Mucosa of stomach (tissue), 1 donor: ENCODE data around the gene MBNL1.

ENCODE experiments used
- H3K27me3 ChIP-seq: one replicate; pipeline ENCODE4 v1.7.0; 2013; ENCODE audit warnings: mild to moderate bottlenecking, low read length; ENCODE audit not compliant: control insufficient read depth, insufficient read depth
- H3K36me3 ChIP-seq: one replicate; pipeline ENCODE4 v1.7.0; 2013; ENCODE audit warnings: low read length; ENCODE audit not compliant: control insufficient read depth, insufficient read depth
- H3K4me1 ChIP-seq: one replicate; pipeline ENCODE4 v1.7.0; 2013; ENCODE audit warnings: mild to moderate bottlenecking, low read length; ENCODE audit not compliant: control insufficient read depth, insufficient read depth
- H3K4me3 ChIP-seq: one replicate; pipeline ENCODE4 v1.7.0; 2013; ENCODE audit warnings: low read length
- H3K9ac ChIP-seq: one replicate; pipeline ENCODE4 v1.7.0; 2013; ENCODE audit warnings: mild to moderate bottlenecking, low read length, moderate library complexity
- H3K9me3 ChIP-seq: one replicate; pipeline ENCODE4 v1.7.0; 2013; ENCODE audit warnings: mild to moderate bottlenecking, low read length, moderate library complexity; ENCODE audit not compliant: control insufficient read depth
- donor health status: Pancreatic carcinoma.

MBNL1 gene

GRCh38 chr3:152382312-152383135 is 113.8 kb downstream of the MBNL1 start:
- Histone ChIP-seq H3K27me3 (no peaks in the 10 kb centered on the region), H3K4me1 (peaks cover 3% of the 10 kb centered on the region), H3K9ac (peak overlapping the region; percentile 48), H3K9me3 (no peaks in the 10 kb centered on the region), H3K4me3 (no peak overlapping the region), H3K36me3 (no peaks in the 10 kb centered on the region)

- H3K4me3 ChIP-seq, result no peak overlapping the region
- no peaks in the 10 kb centered on the region for H3K36me3 ChIP-seq
- H3K27me3 ChIP-seq, result no peaks in the 10 kb centered on the region
- H3K4me1 ChIP-seq, result peaks cover 5% of the 10 kb centered on the region
- no peaks in the 10 kb centered on the region for H3K9me3 ChIP-seq
- no peak overlapping the region for H3K9ac ChIP-seq
Measured at GRCh38 chr3:152383136-152383606, 114.4 kb downstream of the MBNL1 start.

- Histone ChIP-seq H3K4me1 (peaks cover 10% of the 10 kb centered on the region), H3K9me3 (no peaks in the 10 kb centered on the region), H3K9ac (no peak overlapping the region), H3K27me3 (no peaks in the 10 kb centered on the region), H3K4me3 (no peak overlapping the region), H3K36me3 (no peaks in the 10 kb centered on the region)
Measured at GRCh38 chr3:152384412-152384811, 115.7 kb downstream of the MBNL1 start.

GRCh38 chr3:152385761-152386160 is 117.0 kb downstream of the MBNL1 start:
- Histone ChIP-seq H3K9me3 (no peaks in the 10 kb centered on the region), H3K9ac (no peak overlapping the region), H3K4me3 (no peak overlapping the region), H3K36me3 (no peaks in the 10 kb centered on the region), H3K27me3 (no peaks in the 10 kb centered on the region), H3K4me1 (peaks cover 10% of the 10 kb centered on the region)

- H3K4me3 ChIP-seq, result no peak overlapping the region
- H3K36me3 ChIP-seq, result no peaks in the 10 kb centered on the region
- H3K9me3 ChIP-seq, result no peaks in the 10 kb centered on the region
- H3K4me1 ChIP-seq, result peaks cover 10% of the 10 kb centered on the region
- H3K9ac ChIP-seq, result no peak overlapping the region
- H3K27me3 ChIP-seq, result no peaks in the 10 kb centered on the region
Measured at GRCh38 chr3:152386208-152386607, 117.5 kb downstream of the MBNL1 start.

GRCh38 chr3:152388631-152389030 is 119.9 kb downstream of the MBNL1 start:
- H3K9ac ChIP-seq, result no peak overlapping the region
- no peaks in the 10 kb centered on the region for H3K27me3 ChIP-seq
- no peaks in the 10 kb centered on the region for H3K9me3 ChIP-seq
- peaks cover 7% of the 10 kb centered on the region for H3K4me1 ChIP-seq
- H3K36me3 ChIP-seq, result no peaks in the 10 kb centered on the region
- H3K4me3 ChIP-seq, result no peak overlapping the region

- Histone ChIP-seq H3K4me1 (peaks cover 7% of the 10 kb centered on the region), H3K9me3 (no peaks in the 10 kb centered on the region), H3K27me3 (no peaks in the 10 kb centered on the region), H3K9ac (no peak overlapping the region), H3K4me3 (no peak overlapping the region), H3K36me3 (no peaks in the 10 kb centered on the region)
Measured at GRCh38 chr3:152389316-152389934, 120.7 kb downstream of the MBNL1 start.

GRCh38 chr3:152390647-152391046 is 121.9 kb downstream of the MBNL1 start:
- H3K36me3 ChIP-seq, result no peaks in the 10 kb centered on the region
- no peak overlapping the region for H3K9ac ChIP-seq
- no peaks in the 10 kb centered on the region for H3K9me3 ChIP-seq
- no peaks in the 10 kb centered on the region for H3K27me3 ChIP-seq
- peaks cover 7% of the 10 kb centered on the region for H3K4me1 ChIP-seq
- H3K4me3 ChIP-seq, result no peak overlapping the region

- Histone ChIP-seq H3K36me3 (no peaks in the 10 kb centered on the region), H3K4me1 (peaks cover 7% of the 10 kb centered on the region), H3K27me3 (no peaks in the 10 kb centered on the region), H3K4me3 (no peak overlapping the region), H3K9ac (no peak overlapping the region), H3K9me3 (no peaks in the 10 kb centered on the region)
Measured at GRCh38 chr3:152391671-152392070, 122.9 kb downstream of the MBNL1 start.

- Histone ChIP-seq H3K36me3 (no peaks in the 10 kb centered on the region), H3K9me3 (no peaks in the 10 kb centered on the region), H3K4me3 (no peak overlapping the region), H3K4me1 (peaks cover 7% of the 10 kb centered on the region), H3K9ac (no peak overlapping the region), H3K27me3 (no peaks in the 10 kb centered on the region)
Measured at GRCh38 chr3:152392272-152392880, 123.6 kb downstream of the MBNL1 start.

GRCh38 chr3:152394246-152394645 is 125.5 kb downstream of the MBNL1 start:
- Histone ChIP-seq H3K4me3 (no peak overlapping the region), H3K9ac (no peak overlapping the region), H3K4me1 (no peaks in the 10 kb centered on the region), H3K9me3 (no peaks in the 10 kb centered on the region), H3K27me3 (no peaks in the 10 kb centered on the region), H3K36me3 (no peaks in the 10 kb centered on the region)

GRCh38 chr3:152395764-152396163 is 127.0 kb downstream of the MBNL1 start:
- Histone ChIP-seq H3K9ac (no peak overlapping the region), H3K9me3 (no peaks in the 10 kb centered on the region), H3K4me1 (peaks cover 12% of the 10 kb centered on the region), H3K4me3 (no peak overlapping the region), H3K27me3 (no peaks in the 10 kb centered on the region), H3K36me3 (no peaks in the 10 kb centered on the region)
